Prostate gland (tissue), 2 donors: ENCODE data around the gene SRR.

ENCODE experiments used
- CTCF ChIP-seq, 4 experiments: fragments of 200-600 bp in 2 of 4; fragments of 450-650 bp in 2 of 4; sonication (generic) in 2 of 4; IDR thresholded peaks; 1 replicate in 3 of 4; 2 replicates in 1 of 4; pipeline ENCODE4 v1.5.1; 2016 to 2019; ENCODE audit warnings: antibody characterized with exemption in 4 of 4, mild to moderate bottlenecking in 2 of 4, moderate library complexity in 2 of 4
- POLR2A ChIP-seq: fragments of 450-650 bp; IDR thresholded peaks from one replicate; pipeline ENCODE4 v1.6.1; 2016; ENCODE audit warnings: antibody characterized with exemption, mild to moderate bottlenecking
- POLR2AphosphoS5 ChIP-seq: sonication (generic); formaldehyde crosslinking; IDR thresholded peaks from one replicate; pipeline ENCODE4 v1.6.1; 2017; ENCODE audit warnings: antibody characterized with exemption

DNA sequence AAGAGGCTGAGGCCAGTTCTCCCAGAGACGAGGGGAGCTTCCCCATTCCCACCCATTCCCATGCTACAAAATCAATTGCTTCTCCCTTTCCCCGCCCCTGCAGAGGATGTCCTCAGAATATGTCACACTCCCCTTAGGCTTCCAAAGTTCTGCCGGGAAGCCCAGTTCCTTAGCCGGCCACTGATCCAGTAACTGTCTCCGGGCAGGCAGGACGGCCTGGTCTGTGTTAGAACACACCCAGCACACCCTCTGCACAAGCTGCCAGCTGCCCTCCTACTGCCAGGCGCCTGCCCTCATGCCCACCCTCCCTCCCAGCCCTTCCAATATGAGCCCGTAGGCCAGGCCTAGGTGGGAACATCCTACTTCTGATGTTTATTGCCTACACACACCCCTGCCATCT lies 64.6 kb downstream of the SRR start:
- TF ChIP-seq CTCF (IDR thresholded peaks at IDR 0.05), result no peak
- no peak for TF ChIP-seq POLR2AphosphoS5
- TF ChIP-seq POLR2A, result no peak
